Testis (tissue), 3 donors: ENCODE results near the gene GNAS-AS1. TPM values are rescaled to one million over a fixed set of nuclear protein-coding genes. Genes with fewer than 3 reads are reported as not detected.

Experiments used
- DNase-seq: peaks from one replicate; pipeline ENCODE4 v3.0.0-alpha.2; 2019
- H3K27ac ChIP-seq, 2 donors: fragments of 200-600 bp; sonication (generic); one replicate each; pipeline ENCODE4 v1.5.1; 2019
- H3K27me3 ChIP-seq: fragments of 200-600 bp; sonication (generic); one replicate; pipeline ENCODE4 v1.5.1; 2019
- H3K36me3 ChIP-seq: fragments of 200-600 bp; sonication (generic); one replicate; pipeline ENCODE4 v1.5.1; 2017; ENCODE audit warnings: low read depth; ENCODE audit errors: missing control alignments
- H3K4me1 ChIP-seq: fragments of 200-600 bp; sonication (generic); one replicate; pipeline ENCODE4 v1.5.1; 2019
- H3K4me3 ChIP-seq, 2 donors: fragments of 200-600 bp; sonication (generic); one replicate each; pipeline ENCODE4 v1.5.1; 2017 to 2019
- H3K9me3 ChIP-seq: fragments of 200-600 bp; sonication (generic); one replicate; pipeline ENCODE4 v1.5.1; 2017
- POLR2A ChIP-seq: fragments of 450-650 bp; IDR thresholded peaks from one replicate; pipeline ENCODE4 v1.6.1; 2017; ENCODE audit warnings: antibody characterized with exemption, mild to moderate bottlenecking, moderate library complexity
- WGBS, 2 donors: methylation state at CpG; one replicate each; pipeline ENCODE4 v1.1.5; 2018; 5-methylcytosine and 5-hydroxymethylcytosine counted together
- intact Hi-C: fragments of 100-400 bp; cut with DNase I; formaldehyde crosslinking; loops from one replicate; pipeline ENCODE4 v1.15.1; 2023; ENCODE audit warnings: low total_unique reads
- polyA plus RNA-seq: library from polyadenylated mRNA; stranded (reverse); fragments of 350-450 nt; fragmentation: Illumina TruSeq; extraction: RNeasy Lipid Tissue Mini Kit (QIAGEN cat#74804); gene quantifications from one replicate; pipeline ENCODE4 v1.2.3, GENCODE V29; 2014; ENCODE audit warnings: low read depth, low replicate concordance; ENCODE audit not compliant: insufficient read depth
- total RNA-seq, 2 donors: library from RNA; depleted of rRNA; stranded (reverse); fragments of >200 nt; gene quantifications; one replicate each; pipeline ENCODE4 v1.2.3, GENCODE V29; 2016
- TF ChIP-seq, protein P1 (sequence below), 3 experiments: fragments of 450-650 bp in 2 of 3; fragments of 200-600 bp in 1 of 3; sonication (generic) in 1 of 3; IDR thresholded peaks; one replicate each; pipeline ENCODE4 v1.5.1; 2016 to 2019; ENCODE audit warnings: antibody characterized with exemption in 3 of 3, mild to moderate bottlenecking in 2 of 3, moderate library complexity in 1 of 3

Gene GNAS-AS1
- total and polyA plus RNA-seq, 3 donors from 2014 or later = 1.1 to 4.4 (median 3.5) TPM

DNA sequence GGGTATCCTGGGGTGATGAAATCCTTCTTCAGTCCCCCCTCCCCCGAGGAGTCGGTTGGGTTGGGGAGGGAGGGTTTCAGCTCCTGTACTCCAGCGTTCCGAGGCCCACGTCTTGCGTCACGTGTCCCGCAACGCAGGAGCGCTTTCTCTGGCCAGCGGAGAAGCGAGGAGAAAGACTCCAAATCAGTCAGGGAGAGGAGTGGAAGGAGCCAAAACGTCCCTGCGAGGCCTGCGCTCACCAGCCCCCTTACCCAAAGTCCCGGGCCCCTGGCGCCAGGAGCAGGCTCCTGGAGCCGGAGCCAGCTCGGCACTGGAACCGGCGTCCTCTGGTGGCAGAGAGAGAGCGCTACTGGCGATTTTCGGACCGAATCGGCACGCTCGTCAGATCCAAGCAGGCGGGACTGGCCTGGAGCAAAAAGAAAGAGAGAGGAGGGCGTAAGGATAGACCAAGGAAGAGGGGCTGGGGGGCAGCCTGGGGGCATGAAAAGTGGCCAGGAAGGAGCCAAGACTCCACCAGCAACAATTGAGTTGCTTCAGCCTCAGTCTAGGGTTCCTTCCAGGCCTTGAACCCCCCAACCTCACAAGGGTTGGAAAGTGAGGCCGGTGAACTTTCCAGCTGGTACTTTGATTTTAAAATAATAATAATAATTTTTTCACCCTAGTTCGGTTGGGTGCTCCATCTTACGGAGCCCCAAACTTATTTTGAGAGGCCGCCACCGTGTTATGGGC, 2.0 kb upstream of the GNAS-AS1 start, which contains the start of gene GNAS:
Gene GNAS (plus strand): TSS at position 174 of the 729 bp plus-strand sequence.
- H3K27me3 ChIP-seq = no peaks in the 10 kb centered on the region
- no peak for TF ChIP-seq POLR2A
- TF ChIP-seq, protein P1, sequence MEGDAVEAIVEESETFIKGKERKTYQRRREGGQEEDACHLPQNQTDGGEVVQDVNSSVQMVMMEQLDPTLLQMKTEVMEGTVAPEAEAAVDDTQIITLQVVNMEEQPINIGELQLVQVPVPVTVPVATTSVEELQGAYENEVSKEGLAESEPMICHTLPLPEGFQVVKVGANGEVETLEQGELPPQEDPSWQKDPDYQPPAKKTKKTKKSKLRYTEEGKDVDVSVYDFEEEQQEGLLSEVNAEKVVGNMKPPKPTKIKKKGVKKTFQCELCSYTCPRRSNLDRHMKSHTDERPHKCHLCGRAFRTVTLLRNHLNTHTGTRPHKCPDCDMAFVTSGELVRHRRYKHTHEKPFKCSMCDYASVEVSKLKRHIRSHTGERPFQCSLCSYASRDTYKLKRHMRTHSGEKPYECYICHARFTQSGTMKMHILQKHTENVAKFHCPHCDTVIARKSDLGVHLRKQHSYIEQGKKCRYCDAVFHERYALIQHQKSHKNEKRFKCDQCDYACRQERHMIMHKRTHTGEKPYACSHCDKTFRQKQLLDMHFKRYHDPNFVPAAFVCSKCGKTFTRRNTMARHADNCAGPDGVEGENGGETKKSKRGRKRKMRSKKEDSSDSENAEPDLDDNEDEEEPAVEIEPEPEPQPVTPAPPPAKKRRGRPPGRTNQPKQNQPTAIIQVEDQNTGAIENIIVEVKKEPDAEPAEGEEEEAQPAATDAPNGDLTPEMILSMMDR (IDR thresholded peaks at IDR 0.05) = peak; percentile 25 to 32 (median 29)
- H3K9me3 ChIP-seq = no peaks in the 10 kb centered on the region
- no peaks in the 10 kb centered on the region for H3K36me3 ChIP-seq
- WGBS, 2 donors = 29 to 38% methylated on average over 28 to 35 of the region's 35 CpGs
- peak; percentile 60 for DNase-seq
- intact Hi-C loops = no loop called here
- no peak within 1 kb of the TSS for H3K27ac ChIP-seq
- H3K4me3 ChIP-seq = peak within 1 kb of the TSS in 1 of 2 donors; percentile 62
- peaks cover 4% of the 10 kb centered on the region for H3K4me1 ChIP-seq

DNA sequence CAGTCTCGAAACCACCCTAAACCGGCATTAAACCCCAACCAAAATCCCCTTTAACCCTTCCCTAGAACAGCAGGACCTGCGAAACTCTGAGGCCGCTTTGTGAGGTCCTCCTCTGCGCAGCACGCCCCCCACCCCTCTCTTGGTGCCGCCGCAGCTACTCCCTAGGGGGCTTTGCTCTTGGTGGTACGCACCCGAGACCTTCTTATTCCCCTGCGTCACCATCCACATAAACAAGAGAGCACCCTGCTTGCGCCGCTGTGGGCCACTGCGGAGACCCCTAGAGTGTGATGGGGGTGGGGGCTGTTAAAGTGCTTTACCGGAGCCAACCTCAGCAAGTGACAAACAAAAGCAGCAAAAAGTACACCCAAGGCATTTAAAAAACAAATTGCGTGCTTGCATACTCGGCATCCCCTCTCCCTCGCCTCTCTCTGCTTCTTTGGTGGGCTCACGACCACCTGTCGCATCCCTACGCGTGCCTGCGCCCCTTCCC, 1.3 kb upstream of the GNAS-AS1 start:
- Histone ChIP-seq H3K4me1 (peaks cover 4% of the 10 kb centered on the region), H3K4me3 (peak overlapping the region in 1 of 2 donors; percentile 62), H3K27ac (no peak overlapping the region), H3K9me3 (no peaks in the 10 kb centered on the region), H3K36me3 (no peaks in the 10 kb centered on the region), H3K27me3 (no peaks in the 10 kb centered on the region)
- DNase-seq = no peak
- 20 to 47% methylated on average over 23 of the region's 23 CpGs for WGBS, 2 donors
- TF ChIP-seq, protein P1 (IDR thresholded peaks at IDR 0.05) = no peak
- no peak for TF ChIP-seq POLR2A
- intact Hi-C loops = no loop called here

DNA sequence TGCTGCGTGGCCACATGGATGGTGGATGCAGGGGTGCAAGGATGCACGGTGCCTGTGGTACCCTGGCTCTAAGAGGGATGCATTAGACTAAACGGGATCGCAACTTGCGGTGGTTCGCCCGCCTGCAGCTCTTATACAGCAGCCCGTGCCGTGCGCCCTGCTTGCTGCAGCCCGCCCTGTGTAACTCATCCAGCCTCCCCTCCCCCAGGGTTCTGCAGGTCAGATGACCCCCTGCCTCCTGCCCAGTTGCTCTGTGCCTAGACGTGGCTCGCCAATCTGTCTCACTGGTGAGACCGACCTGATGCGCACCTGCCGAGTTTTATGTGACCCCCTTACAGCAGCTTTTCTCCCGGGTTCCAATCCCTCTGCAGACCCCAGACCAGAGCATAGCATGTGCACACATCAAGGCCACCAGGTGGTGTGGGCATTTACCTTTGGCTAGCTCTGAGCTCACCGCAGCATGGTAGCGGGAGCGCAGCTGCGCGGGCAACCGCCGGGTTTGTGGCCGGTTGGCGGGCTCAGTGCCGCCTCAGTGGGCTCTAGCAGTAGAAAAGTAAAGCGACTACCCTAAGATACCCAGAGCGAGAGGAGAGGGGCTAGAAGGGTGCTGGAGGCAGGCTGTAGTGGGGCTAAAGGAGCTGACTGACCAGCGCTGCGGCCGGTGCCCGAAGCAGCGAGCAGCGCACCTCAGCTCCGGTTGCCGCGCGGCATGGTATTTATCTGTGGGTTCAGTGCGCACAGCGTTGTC, 693 bp upstream of the GNAS-AS1 start:
- no peak for TF ChIP-seq POLR2A
- TF ChIP-seq, protein P1 (IDR thresholded peaks at IDR 0.05) = no peak
- H3K36me3 ChIP-seq = no peaks in the 10 kb centered on the region
- intact Hi-C loops = no loop called here
- WGBS, 2 donors = 41 to 51% methylated on average over 27 to 41 of the region's 41 CpGs
- peak overlapping the region; percentile 44 to 62 for H3K4me3 ChIP-seq
- DNase-seq = no peak
- no peaks in the 10 kb centered on the region for H3K9me3 ChIP-seq
- H3K4me1 ChIP-seq = peaks cover 4% of the 10 kb centered on the region
- no peak overlapping the region for H3K27ac ChIP-seq
- H3K27me3 ChIP-seq = no peaks in the 10 kb centered on the region

DNA sequence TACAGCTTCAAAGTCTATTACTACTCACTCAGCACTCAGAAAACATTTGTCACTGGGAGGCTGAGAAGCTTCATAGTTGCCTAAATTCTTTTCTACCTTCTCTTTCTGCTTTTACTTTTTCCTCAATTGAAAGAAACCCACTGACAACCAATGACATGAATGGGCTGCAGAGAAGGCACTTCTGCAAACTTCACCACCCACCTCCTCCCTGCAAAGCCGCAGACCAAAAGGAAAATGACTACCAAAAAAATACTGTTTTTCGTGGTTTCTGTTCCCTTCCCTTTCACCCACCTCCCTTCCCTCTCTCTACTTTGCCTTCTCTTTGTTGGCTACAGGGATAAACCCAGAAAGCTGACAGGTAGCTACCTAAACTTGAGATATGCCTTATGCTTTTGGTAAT, 3.2 kb downstream of the GNAS-AS1 start:
- H3K4me1 ChIP-seq = no peaks in the 10 kb centered on the region
- no peak for TF ChIP-seq POLR2A
- TF ChIP-seq, protein P1 (IDR thresholded peaks at IDR 0.05) = no peak
- no peaks in the 10 kb centered on the region for H3K9me3 ChIP-seq
- DNase-seq = no peak
- H3K27ac ChIP-seq = no peak overlapping the region
- 81 to 82% methylated on average over 2 of the region's 2 CpGs for WGBS, 2 donors
- H3K36me3 ChIP-seq = no peaks in the 10 kb centered on the region
- intact Hi-C loops = no loop called here
- no peak overlapping the region for H3K4me3 ChIP-seq
- H3K27me3 ChIP-seq = no peaks in the 10 kb centered on the region
